CD4-positive, CD25-positive, alpha-beta regulatory T cell (primary cell): ENCODE results near the gene PRR30. TPM values are rescaled to one million over a fixed set of nuclear protein-coding genes. Genes with fewer than 3 reads are reported as not detected.

Source experiments
- ATAC-seq, 2 donors: fragments of 150-1000 bp; cut with Tn5 transposase; one replicate each; pipeline ENCODE4 v1.10.0; 2021; ENCODE audit warnings: low read depth in 2 of 2, moderate number of reproducible peaks in 2 of 2, moderate library complexity in 1 of 2
- DNase-seq, 3 donors: peaks; one replicate each; pipeline versions ENCODE4 v3.0.0 to v3.0.0-alpha.2; 2012 to 2022; ENCODE audit warnings: mixed read lengths in 1 of 3
- H3K27ac ChIP-seq: one replicate; pipeline ENCODE4 v1.7.0; 2013; ENCODE audit warnings: mild to moderate bottlenecking, low read length; ENCODE audit not compliant: insufficient read depth, poor library complexity, severe bottlenecking
- H3K27me3 ChIP-seq: one replicate; pipeline ENCODE4 v1.7.0; 2013; ENCODE audit warnings: low read length; ENCODE audit not compliant: control insufficient read depth, insufficient read depth
- H3K36me3 ChIP-seq: one replicate; pipeline ENCODE4 v1.7.0; 2013; ENCODE audit warnings: mild to moderate bottlenecking, low read length, moderate library complexity; ENCODE audit not compliant: control insufficient read depth, insufficient read depth
- H3K4me1 ChIP-seq: 2 replicates; pipeline ENCODE4 v1.7.0; 2013; ENCODE audit warnings: mild to moderate bottlenecking, low read length; ENCODE audit not compliant: insufficient read depth, control insufficient read depth, poor library complexity, severe bottlenecking
- H3K4me3 ChIP-seq: one replicate; pipeline ENCODE4 v1.7.0; 2013; ENCODE audit warnings: low read depth, mild to moderate bottlenecking, low read length, moderate library complexity
- H3K9me3 ChIP-seq, 2 experiments: 1 replicate in 1 of 2; 2 replicates in 1 of 2; pipeline ENCODE4 v1.7.0; 2013; ENCODE audit warnings: low read length in 2 of 2, mild to moderate bottlenecking in 1 of 2, moderate library complexity in 1 of 2; ENCODE audit not compliant: control insufficient read depth in 2 of 2
- H3K27ac Mint-ChIP-seq, 3 donors: one replicate each; pipeline ENCODE4 v1.8.0; 2020 to 2022; ENCODE audit warnings: mild to moderate bottlenecking in 3 of 3, mixed read lengths in 3 of 3, moderate library complexity in 2 of 3
- H3K27me3 Mint-ChIP-seq: one replicate; pipeline ENCODE4 v1.8.0; 2022; ENCODE audit warnings: mild to moderate bottlenecking, mixed read lengths
- H3K36me3 Mint-ChIP-seq: one replicate; pipeline ENCODE4 v1.8.0; 2020; ENCODE audit warnings: mixed read lengths
- H3K4me1 Mint-ChIP-seq, 4 donors: one replicate each; pipeline ENCODE4 v1.8.0; 2020 to 2022; ENCODE audit warnings: mixed read lengths in 4 of 4, mild to moderate bottlenecking in 1 of 4
- H3K4me3 Mint-ChIP-seq, 4 donors: one replicate each; pipeline ENCODE4 v1.8.0; 2020 to 2022; ENCODE audit warnings: mild to moderate bottlenecking in 4 of 4, mixed read lengths in 4 of 4, moderate library complexity in 3 of 4
- H3K9me3 Mint-ChIP-seq, 7 donors: one replicate each; pipeline ENCODE4 v1.8.0; 2020 to 2022; ENCODE audit warnings: mixed read lengths in 7 of 7, mild to moderate bottlenecking in 3 of 7, moderate library complexity in 2 of 7
- polyA plus RNA-seq, 4 donors: library from polyadenylated mRNA; unstranded; fragments of 300-500 nt; fragmentation: Illumina TruSeq; gene quantifications; one replicate each; pipeline ENCODE4 v1.2.3, GENCODE V29; 2021
- total RNA-seq: library from RNA; stranded (reverse); gene quantifications from one replicate; pipeline ENCODE4 v1.2.3, GENCODE V29; 2022

The PRR30 gene
- total and polyA plus RNA-seq, 5 donors from 2014 or later = not detected

DNA sequence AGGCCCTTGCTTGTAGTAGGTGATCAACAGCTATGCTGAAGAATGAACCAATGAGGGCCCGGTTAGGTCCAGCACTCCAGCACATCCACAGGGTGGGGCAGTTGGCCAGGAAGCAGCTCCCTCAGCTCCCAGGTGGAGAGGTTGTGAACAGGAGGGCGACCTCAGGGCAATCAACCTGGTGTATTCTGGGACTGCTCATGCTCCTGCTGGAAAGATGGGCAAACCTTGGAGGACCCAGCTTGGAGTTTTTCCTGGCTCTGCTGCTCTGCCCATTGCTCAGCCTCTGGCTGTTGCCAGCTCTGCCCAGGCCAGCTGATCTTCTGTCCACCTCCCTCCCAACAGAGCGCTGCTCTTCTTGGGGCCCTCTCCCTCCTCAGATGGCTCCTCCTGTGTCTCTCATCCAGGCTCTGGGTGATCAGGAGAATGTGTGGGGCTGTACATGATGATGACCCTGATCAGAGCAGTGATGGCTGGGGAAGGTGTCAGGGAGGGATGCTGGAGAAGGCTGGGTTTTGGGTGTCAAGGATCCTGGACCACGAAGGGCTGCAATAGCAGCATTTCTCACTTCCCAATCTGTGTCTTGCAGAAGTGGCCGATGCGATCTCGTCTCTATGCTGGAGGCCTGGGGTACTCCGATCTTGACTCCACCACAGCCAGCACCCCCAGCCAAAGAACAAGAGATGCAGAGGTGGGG lies 13.0 kb upstream of the PRR30 start:
- H3K9me3 Mint-ChIP-seq = no peaks in the 10 kb centered on the region
- no peaks in the 10 kb centered on the region for H3K36me3 Mint-ChIP-seq
- no peaks in the 10 kb centered on the region for H3K9me3 ChIP-seq
- H3K27me3 ChIP-seq = no peaks in the 10 kb centered on the region
- H3K4me1 Mint-ChIP-seq = no peaks in the 10 kb centered on the region
- H3K4me3 ChIP-seq = no peak overlapping the region
- H3K4me3 Mint-ChIP-seq = no peak overlapping the region
- H3K4me1 ChIP-seq = no peaks in the 10 kb centered on the region
- H3K36me3 ChIP-seq = no peaks in the 10 kb centered on the region
- ATAC-seq (no peak), DNase-seq (no peak)
- peak overlapping the region in 1 of 3 donors; percentile 63 for H3K27ac Mint-ChIP-seq
- H3K27me3 Mint-ChIP-seq = peaks cover 14% of the 10 kb centered on the region
- no peak overlapping the region for H3K27ac ChIP-seq

DNA sequence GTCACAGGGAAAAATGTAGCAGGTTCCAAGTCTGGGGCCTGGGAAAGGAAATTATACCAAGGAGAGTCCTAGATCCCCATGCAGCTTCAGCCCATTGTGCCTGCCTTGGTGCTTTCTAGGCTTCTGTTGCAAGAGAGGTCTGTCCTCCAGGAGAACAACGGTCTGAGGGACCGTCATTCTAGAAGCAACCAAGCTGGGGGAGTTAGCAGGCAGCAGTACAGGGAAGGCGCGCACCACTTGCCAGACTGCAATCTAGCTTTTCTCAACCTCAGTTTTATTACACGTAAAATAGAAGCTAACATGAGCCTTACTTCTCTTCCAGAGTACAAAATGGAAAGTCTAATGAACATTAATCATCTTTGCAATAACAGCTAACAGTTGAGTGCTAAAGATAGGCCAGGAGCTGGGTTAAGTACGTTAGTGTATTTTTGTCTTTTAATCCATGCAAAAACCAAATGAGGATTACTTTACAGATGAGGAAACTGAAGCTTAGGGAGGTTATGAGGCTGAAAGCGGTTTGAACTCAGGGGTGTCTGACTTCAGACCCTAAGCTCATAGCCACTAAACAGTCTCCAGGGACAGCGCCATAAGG lies 11.5 kb upstream of the PRR30 start:
- Mint-ChIP-seq H3K27me3 (peaks cover 14% of the 10 kb centered on the region), H3K4me3 (no peak overlapping the region), H3K36me3 (no peaks in the 10 kb centered on the region), H3K27ac (no peak overlapping the region), H3K4me1 (no peaks in the 10 kb centered on the region), H3K9me3 (no peaks in the 10 kb centered on the region)
- Histone ChIP-seq H3K9me3 (no peaks in the 10 kb centered on the region), H3K27ac (no peak overlapping the region), H3K4me3 (no peak overlapping the region), H3K27me3 (peaks cover 2% of the 10 kb centered on the region), H3K36me3 (no peaks in the 10 kb centered on the region), H3K4me1 (no peaks in the 10 kb centered on the region)
- DNase-seq (no peak), ATAC-seq (no peak)

DNA sequence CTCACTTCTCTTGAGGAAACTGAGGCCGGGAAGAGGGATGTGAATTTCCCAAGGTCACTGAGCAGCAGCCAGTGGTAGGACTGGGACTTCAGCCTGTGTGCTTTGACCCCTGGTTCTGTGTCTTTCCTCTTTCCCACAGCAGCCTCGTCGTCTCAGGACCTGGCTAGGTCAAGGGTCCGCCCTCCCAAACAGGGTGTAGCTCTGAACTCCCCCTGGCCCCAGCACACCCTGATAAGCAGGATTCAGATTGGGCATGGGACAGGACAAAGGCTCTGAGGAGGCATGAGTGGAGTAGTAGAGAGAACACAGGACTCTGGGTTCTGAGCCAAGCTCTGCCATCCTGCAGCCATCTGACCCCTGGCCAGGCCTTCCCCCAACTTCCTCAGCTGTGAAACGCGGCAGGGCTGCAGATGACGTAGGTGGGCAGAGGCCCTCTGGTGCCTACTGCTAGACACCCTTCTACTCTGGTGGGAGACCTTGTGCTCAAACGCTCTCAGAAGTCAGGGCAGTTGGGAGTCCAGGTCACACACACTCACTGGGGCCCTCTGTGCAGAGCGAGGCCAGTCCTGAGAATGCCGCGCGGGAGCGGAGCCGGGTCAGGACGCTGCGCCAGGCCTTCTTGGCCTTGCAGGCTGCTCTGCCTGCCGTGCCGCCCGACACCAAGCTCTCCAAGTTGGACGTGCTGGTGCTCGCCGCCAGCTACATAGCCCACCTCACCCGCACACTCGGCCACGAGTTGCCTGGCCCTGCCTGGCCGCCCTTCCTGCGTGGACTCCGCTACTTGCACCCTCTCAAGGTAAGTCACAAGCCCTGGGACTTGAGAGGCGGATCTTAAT lies 10.6 kb upstream of the PRR30 start:
- Mint-ChIP-seq H3K4me3 (no peak overlapping the region), H3K27ac (no peak overlapping the region), H3K36me3 (no peaks in the 10 kb centered on the region), H3K27me3 (peaks cover 14% of the 10 kb centered on the region), H3K4me1 (no peaks in the 10 kb centered on the region), H3K9me3 (no peaks in the 10 kb centered on the region)
- H3K27ac ChIP-seq = no peak overlapping the region
- no peak for ATAC-seq
- no peak for DNase-seq
- H3K36me3 ChIP-seq = no peaks in the 10 kb centered on the region
- H3K4me1 ChIP-seq = no peaks in the 10 kb centered on the region
- peaks cover 2% of the 10 kb centered on the region for H3K27me3 ChIP-seq
- no peaks in the 10 kb centered on the region for H3K9me3 ChIP-seq
- no peak overlapping the region for H3K4me3 ChIP-seq

DNA sequence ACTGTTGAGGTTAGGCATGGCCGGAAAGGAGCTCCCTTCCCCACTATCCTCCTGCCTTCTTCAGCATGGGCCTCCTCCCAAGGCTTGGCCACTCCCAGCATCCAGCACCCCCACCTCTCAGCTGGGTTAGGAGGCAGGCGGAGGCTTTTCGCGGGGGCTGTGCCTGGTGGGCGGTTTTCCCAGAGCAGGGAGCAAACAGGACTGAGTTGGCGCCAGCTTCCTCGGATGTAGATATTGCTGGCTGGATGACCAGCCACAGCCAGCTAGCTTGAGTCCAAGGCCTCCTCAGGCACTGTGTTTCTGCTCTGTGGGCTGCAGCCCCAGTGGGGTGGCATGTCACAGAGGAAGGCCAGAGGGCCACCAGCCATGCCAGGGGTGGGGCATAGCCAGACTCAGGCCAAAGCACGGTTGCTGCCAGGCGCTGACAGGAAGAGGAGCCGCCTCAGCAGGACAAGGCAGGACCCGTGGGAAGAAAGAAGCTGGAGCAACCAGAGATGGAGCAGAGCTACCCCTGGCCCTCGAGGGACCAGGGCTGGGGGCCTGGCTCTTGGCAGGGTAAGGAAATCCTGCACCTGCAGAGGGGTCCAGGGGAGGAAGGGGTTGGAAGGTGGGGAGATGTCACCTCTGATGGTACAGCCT lies 9.7 kb upstream of the PRR30 start, which contains the start of gene TCF23:
Gene TCF23, plus strand, starts transcription at position 204 of the 639 bp plus-strand sequence. Its CDS starts 130 bp downstream, at position 334.
- Histone ChIP-seq H3K4me1 (no peaks in the 10 kb centered on the region), H3K27me3 (peaks cover 2% of the 10 kb centered on the region), H3K36me3 (no peaks in the 10 kb centered on the region), H3K27ac (no peak within 1 kb of the TSS), H3K4me3 (no peak within 1 kb of the TSS), H3K9me3 (no peaks in the 10 kb centered on the region)
- Mint-ChIP-seq H3K4me1 (no peaks in the 10 kb centered on the region), H3K4me3 (no peak within 1 kb of the TSS), H3K9me3 (peaks cover 0 to 2% (median 0%) of the 10 kb centered on the region in 7 donors), H3K27me3 (peaks cover 14% of the 10 kb centered on the region), H3K36me3 (no peaks in the 10 kb centered on the region), H3K27ac (no peak within 1 kb of the TSS)
- DNase-seq (no peak), ATAC-seq (no peak)

DNA sequence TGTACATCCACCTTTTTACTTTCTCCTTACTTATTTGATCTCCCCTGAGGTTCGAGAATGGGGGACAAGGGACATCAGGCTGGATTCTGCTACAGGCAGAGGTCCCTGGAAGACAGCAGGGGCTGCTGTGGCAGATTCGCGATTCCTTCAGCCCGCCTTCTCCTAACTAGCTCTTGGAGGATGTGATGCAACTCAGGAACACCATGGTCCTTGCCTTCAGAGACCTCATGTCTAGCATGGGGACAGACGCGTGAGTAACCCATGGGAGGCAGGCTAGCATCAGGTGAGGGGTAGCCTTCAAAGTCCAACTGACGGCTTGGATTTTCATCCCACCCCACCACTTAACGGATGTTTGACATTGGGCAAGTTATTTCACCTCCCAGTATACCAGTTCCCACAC lies 8.7 kb upstream of the PRR30 start:
- no peak overlapping the region for H3K27ac Mint-ChIP-seq
- H3K36me3 Mint-ChIP-seq = no peaks in the 10 kb centered on the region
- no peak for ATAC-seq
- no peak for DNase-seq
- H3K27ac ChIP-seq = no peak overlapping the region
- peaks cover 18% of the 10 kb centered on the region for H3K27me3 Mint-ChIP-seq
- no peaks in the 10 kb centered on the region for H3K9me3 ChIP-seq
- H3K4me3 Mint-ChIP-seq = no peak overlapping the region
- no peaks in the 10 kb centered on the region for H3K4me1 ChIP-seq
- peaks cover 0 to 4% (median 2%) of the 10 kb centered on the region in 7 donors for H3K9me3 Mint-ChIP-seq
- H3K4me3 ChIP-seq = no peak overlapping the region
- no peaks in the 10 kb centered on the region for H3K4me1 Mint-ChIP-seq
- H3K27me3 ChIP-seq = peaks cover 4% of the 10 kb centered on the region
- H3K36me3 ChIP-seq = no peaks in the 10 kb centered on the region

DNA sequence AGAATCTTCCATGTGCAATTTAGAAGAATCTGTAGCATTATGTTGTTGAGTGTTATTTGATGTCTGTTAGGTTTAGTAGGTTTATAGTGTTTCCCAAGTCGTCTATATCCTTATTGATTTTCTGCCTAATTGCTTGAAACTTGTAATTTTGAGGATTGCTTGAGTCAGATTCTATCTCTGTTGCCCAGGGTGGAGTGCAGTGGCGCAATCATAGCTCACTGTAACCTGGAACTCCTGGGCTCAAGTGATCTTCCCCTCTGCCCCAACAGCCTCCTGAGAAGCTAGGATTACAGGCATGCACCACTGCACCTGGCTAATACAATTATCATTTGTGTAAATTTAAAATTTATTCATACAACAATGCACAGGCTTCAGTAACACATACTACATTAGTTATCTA lies 6.5 kb upstream of the PRR30 start:
- Histone ChIP-seq H3K27ac (no peak overlapping the region), H3K27me3 (peaks cover 5% of the 10 kb centered on the region), H3K4me3 (no peak overlapping the region), H3K36me3 (no peaks in the 10 kb centered on the region), H3K9me3 (no peaks in the 10 kb centered on the region), H3K4me1 (no peaks in the 10 kb centered on the region)
- DNase-seq (no peak), ATAC-seq (no peak)
- no peak overlapping the region for H3K4me3 Mint-ChIP-seq
- H3K36me3 Mint-ChIP-seq = no peaks in the 10 kb centered on the region
- peaks cover 0 to 6% (median 2%) of the 10 kb centered on the region in 7 donors for H3K9me3 Mint-ChIP-seq
- H3K27me3 Mint-ChIP-seq = peaks cover 22% of the 10 kb centered on the region
- H3K27ac Mint-ChIP-seq = no peak overlapping the region
- no peaks in the 10 kb centered on the region for H3K4me1 Mint-ChIP-seq

DNA sequence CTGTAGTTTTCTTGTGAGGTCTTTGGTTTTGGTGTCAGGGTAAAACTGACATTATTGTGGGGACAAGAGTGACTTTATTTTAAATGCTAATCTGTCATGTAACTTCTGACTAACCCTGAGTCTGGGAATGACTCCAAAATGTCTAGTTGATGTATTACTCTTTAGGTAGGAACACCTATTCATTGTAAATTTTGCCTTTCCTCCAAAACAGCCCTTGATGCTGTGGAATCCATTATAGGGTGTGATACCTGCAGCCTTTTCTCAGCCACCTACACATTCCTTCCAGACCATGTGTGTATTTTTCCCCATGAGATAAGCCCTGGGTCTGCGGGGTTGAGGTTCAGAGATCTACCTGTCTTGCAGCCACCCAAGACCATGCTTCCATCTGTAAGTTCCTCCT lies 4.1 kb upstream of the PRR30 start:
- Mint-ChIP-seq H3K4me1 (no peaks in the 10 kb centered on the region), H3K9me3 (peaks cover 0 to 6% (median 2%) of the 10 kb centered on the region in 7 donors), H3K27ac (no peak overlapping the region), H3K4me3 (peak overlapping the region in 1 of 4 donors; percentile 4), H3K27me3 (peaks cover 30% of the 10 kb centered on the region), H3K36me3 (no peaks in the 10 kb centered on the region)
- Histone ChIP-seq H3K27me3 (peaks cover 5% of the 10 kb centered on the region), H3K4me1 (no peaks in the 10 kb centered on the region), H3K36me3 (no peaks in the 10 kb centered on the region), H3K4me3 (no peak overlapping the region), H3K9me3 (no peaks in the 10 kb centered on the region), H3K27ac (no peak overlapping the region)
- DNase-seq = no peak
- no peak for ATAC-seq
